ENCODE data around the gene MAP3K3.

The MAP3K3 gene

DNA sequence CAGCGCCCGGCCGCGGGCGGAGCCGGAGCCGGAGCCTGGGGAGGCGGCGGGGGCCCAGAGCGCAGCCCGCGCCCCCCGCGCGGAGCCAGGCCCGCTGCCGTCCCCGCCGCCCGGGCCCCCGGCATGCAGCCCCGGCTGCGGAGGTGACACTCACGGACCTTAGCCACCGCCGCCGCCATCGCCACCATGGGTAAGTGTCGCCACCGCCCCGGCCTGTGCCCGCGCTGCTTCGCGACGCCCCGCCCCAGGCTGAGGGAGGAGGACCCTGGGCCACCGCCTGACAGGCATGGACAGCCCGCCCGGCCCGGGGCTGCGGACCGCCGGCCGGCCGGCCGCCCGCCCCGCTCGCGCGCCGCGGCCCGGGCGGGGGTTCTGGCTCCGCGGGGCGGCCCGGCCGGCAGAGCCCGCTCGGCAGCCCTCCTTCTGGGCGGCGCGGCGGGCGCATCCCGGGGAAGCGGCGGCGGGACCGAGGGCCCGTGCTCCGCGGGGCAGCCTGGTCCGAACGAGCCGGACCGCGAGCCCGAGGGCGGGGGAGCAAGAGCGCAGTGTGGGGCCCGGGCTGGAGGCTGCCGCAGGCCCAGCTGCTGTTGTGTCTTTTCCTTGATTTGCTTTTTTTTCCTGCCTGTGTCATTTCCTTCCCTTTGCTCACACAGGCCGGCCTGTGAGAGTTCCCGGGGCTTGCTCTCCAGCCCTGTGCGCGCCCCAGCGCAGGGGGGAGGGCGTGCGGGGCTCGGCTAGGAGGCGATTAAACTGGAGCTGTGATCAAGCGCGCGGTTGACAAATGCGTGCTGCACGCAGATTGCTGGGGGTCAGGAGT lies 565 bp downstream of the MAP3K3 start:
- no peak for FAIRE-seq

DNA sequence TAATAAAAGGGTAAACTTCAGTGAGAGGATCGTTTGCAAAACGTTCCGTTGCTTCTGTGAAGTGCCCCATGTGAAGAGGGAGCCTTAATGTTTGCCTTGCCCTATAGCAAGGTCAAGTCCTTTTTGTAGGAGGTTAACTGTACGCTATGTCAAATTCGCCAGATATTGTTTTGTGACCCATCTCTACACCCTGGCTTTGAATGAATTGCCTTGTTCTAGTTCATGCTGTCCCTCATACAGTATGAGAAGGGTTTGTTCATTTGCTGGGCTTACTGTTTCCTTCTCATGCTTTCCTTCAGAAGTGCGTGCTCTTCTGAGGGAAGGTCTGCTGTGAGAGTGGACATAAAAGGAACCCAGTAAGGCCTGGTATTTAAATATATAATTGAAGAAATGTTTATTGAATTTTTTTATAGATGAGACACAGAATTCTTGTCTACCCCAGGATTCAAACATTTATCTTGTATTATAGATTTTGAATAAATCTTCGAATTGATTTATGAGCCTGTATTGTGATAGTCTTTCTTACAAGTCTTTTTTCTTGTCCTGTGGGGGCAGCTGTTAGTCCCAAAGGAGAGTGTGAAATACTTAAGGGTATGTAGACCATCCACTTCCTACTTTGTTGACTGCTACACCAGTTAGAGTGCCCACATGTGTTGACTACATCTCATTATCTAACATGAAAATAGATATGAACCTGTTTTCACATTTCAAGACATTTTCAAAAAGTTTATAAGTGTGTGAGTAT lies 1.7 kb downstream of the MAP3K3 start:
- FAIRE-seq = no peak

DNA sequence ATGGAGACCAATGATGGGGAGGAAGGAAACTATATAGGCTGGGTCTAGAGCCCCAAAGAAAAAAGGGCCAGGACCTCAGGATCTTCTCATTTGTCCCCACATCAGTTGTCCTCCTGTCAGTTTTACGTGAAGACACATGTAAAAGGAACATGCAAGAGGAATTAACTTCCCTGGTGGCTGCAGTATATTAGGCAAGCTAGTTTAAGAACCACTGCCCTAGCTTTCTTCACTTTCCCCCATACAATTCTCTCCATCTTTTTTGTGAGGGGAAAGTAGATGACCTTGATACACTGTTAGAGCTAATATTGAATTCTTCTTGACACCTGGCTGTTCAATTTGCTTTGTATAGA lies 2.3 kb downstream of the MAP3K3 start:
- no peak for FAIRE-seq

DNA sequence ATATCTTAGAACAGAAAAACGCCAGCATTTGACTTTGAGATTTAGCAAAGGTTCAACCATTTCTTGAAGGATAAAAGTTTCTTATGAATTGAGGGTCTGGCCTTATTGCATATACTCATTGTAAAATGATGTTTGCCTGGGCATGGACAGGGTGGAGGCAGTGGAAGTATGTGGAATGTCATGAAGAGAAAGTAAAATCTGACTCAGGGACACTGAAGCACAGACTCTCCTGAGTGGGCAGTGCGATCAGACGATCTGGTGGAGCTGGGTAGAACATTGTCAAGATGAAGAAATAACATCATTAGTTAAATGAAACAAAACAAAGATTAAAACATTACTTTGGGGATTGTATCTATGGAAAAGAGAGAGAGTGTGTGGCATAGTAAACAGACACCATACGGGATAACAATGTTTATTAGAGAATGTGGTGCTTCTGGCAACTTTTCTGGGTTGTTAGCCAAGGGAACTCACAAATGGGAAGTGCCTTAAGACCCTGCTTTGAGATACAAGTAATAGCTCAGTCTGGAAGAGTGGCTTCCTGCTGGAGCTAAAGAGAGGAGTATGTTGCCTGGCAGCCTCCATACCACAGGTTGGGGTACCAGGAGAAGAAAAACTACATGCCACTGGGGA lies 4.4 kb downstream of the MAP3K3 start:
- no peak for FAIRE-seq

DNA sequence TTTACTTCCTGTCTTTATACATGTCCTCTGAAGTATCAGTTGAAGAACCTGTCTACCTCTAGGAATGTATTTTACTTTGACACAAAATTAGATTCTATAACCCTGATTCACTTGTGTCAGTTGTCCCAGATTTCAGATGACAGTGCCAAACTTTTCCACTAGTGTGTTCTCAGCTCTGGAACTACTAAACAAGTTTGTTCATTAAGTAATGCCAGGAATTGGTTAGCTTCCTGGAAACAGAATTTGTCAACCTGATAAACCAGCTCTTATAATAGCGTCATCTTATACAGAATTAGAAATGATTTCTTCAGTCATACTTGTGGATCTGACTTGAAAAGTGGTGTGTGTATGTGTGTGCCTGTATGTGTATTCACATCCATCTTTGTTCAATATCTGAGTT lies 7.4 kb downstream of the MAP3K3 start:
- FAIRE-seq = no peak

DNA sequence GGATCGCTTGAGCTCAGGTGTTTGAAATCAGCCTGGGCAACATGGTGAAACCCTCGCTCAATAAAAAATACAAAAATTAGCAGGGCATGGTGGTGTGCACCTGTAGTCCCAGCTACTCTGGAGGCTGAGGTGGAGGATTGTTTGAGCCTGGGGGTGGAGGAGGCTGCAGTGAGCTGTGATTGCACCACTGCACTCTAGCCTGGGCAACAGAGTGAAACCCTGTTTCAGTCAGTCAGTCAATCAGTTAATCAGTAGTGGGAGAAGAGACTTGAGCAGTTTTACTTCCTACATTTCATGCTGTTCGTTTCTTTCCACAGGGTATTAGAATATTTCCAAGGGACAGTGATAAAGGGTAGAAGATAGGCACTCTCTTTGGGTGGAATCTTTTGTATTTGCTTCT lies 8.8 kb downstream of the MAP3K3 start:
- no peak for FAIRE-seq

DNA sequence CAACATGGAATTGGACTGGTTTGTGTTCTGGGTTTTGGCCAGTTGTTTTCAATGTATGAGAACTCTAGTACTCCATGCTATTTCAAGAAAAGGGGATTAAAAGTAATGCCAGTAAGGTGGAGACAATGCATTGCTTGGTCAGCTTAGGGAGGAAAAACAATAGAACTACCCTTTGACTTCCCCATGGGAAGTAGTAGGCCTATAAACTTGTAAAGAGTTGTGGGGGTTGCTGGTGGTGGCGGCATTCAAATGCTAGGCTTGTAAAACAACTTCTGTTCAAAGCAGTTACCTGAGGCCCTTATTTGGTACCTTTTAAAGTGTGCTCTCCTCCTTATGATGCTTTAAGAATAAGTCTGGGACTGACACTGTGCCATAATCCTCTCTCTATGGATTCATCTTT lies 9.4 kb downstream of the MAP3K3 start:
- FAIRE-seq = no peak

DNA sequence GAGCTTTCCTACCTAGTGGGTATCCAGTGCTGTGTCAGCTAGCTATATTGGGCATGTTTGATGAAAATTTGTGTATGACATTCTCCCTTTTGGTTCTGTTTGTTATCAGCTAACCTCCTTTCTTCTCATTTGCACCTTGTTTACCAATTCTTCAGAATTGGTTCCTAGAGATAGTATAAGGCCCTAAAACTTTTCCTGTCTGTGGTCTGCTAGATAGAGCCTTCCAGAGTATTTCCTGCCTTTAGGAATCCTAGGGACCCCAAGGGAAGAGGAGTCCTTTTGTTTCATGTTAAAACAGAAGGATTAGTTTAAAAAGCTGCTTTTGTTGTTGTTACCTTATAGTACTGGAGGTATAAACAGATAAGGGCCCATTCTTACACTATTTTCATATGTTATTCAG lies 11.5 kb downstream of the MAP3K3 start:
- FAIRE-seq = no peak

DNA sequence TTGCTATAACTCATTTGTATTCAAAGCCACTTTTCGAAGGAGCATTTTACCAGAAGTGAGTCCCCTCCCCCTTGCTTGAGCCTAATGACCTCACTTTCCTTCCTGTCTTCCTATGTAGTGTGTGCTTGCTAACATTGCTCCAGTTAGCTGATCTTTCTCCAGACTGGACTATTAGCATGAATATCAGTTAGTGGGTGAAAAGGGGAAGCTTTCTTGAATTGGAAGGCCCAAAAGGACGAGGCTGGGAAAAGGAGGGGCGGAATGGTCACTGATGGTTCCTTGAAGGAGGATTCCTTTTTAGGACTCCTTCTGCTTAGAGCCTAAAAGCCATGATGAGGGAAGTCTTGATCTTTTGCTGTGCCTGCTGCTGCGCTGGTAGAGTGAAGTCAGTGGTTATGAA lies 11.9 kb downstream of the MAP3K3 start:
- no peak for FAIRE-seq

DNA sequence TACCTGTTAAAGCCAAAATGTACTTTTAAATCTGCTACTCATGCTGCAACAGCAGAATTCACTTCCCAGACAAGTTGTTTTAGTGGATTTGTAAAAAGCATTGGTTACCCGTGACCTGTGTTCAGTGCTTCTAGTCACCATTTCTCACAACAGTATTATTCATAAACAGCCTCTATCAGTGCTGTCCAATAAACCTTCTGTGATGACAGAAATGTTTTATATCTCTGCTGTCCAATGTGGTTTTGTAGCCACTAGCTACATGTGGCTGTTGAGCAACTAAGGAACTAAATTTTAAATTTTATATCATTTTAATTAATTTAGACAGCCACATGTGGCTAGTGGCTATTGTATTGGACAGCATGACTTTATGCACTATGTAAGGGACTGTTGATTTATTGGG lies 12.6 kb downstream of the MAP3K3 start:
- no peak for FAIRE-seq

DNA sequence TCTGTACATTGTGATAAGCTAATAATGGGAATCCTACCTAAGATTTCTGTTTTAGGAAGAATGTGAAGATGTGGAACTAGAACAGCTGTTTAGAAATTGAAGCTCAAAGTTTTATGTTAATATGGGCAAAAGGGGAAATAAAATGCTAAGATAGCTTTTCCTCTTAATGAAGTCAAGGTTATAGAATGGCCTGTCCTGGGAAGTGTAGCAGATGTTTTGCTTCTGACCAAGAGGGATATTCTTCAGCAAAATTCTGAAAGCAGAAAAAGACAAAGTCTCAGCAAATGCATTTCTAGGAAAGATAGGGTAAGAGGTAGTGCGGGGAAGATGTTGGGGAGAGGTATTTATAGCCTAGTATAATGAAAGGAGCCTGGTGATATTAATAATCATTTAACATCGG lies 13.1 kb downstream of the MAP3K3 start:
- no peak for FAIRE-seq

DNA sequence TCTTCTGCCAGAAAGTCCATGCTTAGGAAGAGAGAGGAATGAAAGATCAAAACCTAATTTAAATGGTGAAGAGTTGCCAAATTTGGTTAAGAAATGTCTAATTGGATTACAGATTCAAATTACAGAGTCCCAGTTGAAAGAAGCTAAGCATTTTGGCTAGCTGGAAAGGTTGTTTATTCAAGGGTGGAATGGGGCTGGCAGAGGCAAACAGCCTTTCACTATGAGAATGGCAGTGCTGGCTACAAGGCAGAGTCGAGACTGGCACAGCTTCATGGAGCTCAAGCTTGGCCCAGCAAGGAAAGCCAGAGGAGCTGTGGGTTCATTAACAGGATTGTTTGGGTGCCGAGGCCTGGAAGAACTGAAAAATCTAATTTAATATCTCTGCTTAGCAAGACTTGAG lies 13.6 kb downstream of the MAP3K3 start:
- FAIRE-seq = no peak

DNA sequence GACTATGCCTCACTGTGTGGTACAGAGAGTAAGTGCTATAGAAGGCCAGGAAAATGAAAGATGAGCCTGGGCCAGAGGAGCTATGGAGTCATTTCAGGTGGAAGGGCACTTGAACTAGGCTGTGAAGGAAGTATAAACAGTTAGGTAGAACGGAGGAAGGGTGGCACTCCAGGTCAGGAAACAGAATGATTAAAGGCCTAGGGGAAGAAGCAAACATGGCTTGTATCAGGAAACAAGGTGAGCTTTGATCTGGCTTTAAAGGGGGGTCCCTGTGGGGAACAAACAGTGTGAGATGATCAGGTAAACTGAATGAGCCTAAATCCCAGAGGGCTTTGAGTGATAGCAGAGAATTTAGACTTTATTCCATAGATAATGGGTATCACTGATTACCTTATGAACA lies 16.9 kb downstream of the MAP3K3 start:
- FAIRE-seq = no peak

DNA sequence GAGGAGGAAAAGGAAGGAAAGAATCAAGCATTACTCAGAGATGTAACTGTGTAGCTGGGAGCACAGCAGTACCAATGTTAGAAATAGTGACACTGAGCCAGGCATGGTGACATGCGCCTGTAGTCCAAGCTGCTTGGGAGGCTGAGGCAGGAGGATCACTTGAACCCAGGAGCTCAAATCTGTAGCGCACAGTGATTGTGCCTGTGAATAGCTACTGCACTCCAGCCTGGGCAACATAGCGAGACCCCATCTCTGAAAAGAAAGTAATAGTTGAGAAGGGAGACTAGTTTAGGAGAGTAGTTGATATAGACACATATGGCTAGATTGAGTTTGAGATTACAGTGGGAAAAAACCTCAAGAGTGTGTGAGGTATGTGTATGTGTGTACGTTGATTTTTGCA lies 17.8 kb downstream of the MAP3K3 start:
- FAIRE-seq = no peak

DNA sequence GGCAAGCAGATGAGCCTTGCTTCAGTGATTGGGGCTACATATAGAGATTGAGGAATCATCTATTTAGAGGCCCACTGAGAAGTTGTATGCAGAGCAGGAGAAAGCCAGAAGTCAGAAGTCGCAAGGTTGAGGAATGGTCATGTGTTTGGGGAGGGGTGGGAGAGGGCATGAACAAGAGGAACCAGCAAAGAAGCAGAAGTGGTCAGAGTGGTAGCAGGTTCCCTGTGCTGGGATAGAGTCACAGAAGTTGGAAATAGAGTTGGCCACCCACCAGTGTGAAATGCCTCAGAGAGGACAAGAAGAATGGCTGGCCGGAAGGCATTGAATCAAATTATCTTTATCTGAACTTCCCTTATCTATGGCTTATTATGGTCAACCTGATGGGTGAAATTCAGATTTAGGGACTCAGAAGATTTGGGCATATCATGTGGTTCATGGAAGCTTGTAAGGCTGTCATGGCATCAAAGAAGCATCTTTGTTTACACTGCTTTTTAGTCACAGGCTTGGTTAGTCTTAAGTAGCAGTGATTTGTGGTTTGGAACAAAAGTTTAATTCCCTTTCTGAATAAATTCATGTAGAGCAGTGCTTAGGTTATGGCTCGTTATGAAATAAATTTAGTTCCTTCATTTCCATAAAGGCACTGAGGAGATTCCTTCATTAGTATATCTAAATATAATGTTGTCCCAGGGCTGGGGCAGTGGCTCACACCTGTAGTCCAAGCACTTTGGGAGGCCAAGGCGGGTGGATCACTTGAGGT lies 19.7 kb downstream of the MAP3K3 start:
- no peak for FAIRE-seq

DNA sequence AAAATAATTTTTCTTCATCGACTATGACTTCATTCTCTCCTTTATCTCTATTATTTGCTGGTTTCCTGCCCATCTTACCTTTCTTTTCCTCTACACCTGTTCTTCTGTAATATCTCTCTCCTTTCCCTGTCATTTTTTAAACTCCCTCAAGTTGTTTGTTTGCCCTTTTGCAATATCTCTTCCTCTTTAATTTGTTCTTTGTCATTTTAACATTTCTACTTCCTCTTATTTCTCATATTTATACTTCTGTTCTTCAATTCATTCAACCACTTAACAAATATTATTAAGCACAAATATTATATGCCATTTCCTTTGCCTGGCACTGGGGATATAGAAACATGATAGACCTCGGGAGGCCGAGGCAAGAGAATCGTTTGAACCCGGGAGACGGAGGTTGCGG lies 22.6 kb downstream of the MAP3K3 start:
- FAIRE-seq = no peak

DNA sequence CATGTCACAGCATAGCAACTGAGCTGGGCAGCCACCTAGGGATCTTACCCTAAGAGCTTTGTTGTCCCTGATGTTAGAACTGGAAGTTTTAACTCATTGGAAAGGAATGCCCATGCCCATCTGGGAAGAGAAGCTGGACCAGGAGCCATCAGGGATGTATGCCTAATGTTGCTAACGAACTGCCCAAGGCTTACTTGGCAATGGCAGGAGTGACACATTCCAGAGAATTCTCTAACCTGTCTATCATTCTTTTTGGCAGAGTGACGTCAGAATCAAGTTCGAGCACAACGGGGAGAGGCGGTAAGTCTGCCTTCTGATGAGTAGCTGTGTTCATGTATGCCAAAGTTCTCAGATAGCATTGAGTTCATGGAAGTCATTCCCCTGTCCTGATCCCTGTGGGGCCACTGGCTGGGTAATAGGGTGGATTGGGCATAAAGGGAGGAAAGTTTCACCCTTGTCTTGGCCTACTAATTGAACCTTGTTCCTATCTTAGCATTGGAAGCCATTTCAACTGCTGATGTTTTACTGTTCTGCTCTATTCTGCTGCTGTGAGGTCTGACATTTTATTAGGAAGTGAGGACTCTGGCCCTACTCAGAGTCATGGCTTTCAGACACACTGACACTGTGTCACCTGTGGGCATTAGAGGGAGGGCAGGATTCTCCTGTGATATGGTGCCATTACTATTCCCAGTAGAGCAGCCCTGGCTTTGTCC lies 23.7 kb downstream of the MAP3K3 start:
- no peak for FAIRE-seq

DNA sequence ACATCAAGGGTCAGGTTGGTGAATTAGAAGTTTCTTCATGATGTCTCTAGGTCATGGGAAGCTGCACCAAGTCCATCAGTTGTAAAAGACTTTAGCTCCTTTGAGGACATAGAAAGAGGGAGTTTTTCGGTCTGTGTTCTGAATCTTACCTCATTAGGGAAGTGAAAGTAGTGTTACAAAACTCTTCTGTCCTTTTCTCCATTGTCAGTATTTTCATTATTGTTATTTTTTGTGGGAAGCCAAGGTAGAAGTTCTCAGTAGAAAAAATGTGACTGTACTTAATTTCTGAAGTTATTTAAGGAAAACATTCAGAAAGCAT lies 24.2 kb downstream of the MAP3K3 start:
- FAIRE-seq = no peak

DNA sequence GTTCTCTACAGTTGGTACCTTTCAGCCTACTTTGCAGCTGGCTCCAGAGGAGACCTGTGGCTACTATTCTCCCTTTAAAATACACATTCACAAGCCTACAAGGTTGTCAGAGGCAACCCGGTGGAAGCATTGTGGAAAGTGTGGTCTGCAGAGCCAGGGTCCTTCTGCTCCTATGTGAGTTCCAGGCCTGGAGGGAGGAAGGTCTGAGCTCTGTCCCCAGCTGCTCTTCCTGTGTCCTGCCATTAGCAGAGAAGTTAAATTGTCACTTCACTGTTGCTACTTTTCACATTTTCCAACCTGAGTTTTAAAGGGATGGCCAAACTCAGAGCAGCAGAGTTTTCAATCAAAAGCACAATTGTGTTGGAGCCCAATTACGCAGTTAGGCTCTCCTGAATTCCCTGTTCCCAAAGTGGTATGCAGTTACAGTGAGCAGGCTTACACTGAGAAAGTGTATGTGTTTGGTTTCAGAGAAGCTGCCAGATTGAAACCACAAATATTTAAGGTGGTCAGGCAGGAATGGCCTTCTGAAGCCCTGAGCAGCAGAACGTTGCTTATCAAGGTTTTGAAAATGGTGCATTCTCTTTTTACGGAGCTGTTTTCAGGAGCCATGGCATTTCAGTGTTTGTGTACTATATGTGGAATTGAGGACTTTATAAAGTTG lies 25.0 kb downstream of the MAP3K3 start:
- FAIRE-seq = no peak

DNA sequence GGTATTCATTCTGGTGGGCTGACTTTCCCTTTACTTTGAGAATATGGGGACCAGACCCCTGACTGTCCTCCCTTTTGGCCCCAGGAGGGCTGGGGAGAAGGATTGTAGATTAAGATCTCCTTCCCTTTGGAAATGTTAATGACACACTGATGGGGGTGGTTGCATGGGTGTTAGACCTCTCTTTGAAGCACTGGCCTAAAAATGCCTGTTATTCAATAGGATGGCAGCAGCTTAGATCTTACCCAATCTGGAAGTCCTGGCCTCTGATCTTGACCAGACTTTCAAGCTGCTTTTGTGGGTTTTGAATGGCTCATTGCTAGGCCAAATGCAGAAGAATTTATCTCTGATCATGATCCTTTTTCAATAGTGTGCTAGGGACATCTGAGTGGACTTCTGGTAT lies 25.7 kb downstream of the MAP3K3 start:
- FAIRE-seq = no peak

DNA sequence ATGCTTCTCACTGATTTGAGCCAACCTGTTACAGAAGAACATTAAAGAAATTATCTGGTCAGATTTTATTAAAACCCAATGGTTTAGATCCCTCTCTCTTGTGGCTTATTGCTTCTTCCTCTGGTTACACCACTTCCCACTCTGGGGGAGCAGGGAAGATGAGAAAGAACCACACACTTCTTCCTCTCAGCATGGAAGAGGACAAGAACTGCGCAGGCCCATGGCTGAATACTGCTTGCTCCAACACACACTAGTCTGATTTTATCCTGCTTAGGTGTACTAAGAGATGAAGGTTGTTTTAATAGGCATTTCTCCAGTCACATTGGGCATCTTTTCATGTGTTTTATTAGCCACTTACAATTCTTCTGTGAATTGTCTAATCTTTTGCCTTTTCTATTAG lies 27.6 kb downstream of the MAP3K3 start:
- no peak for FAIRE-seq

DNA sequence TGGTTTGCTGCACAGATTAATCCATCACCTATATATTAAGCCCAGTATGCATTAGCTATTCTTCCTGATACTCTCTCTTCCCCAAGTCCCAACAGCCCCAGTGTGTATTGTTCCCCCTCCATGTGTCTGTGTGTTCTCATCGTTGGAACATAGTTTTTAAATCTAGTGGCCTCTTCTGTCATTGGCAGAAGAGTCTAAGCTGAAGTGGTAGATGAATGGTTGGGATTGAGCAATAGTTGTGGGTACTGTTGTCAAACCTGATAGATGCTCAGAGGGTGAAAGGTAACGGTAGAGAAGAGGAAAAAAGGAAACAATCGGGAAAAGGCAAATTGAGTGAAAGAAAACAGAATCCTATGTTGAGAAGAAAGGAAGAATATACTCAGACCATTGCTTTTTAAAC lies 29.9 kb downstream of the MAP3K3 start:
- FAIRE-seq = no peak
